GM20431 (cell line): ENCODE measurements around the gene NBAS.
"Not testable (repeated sequence)": the region's sequence is repeated elsewhere in the genome, so short reads cannot be mapped to it uniquely, and the experiment has no call there.

Experiments
- in situ Hi-C: fragments of 300-500 bp; cut with MseI, MboI; formaldehyde crosslinking; loops from one replicate; pipeline ENCODE4 v1.15.0; 2020; ENCODE audit warnings: low sequenced_read_pairs; ENCODE audit not compliant: unreplicated experiment

The NBAS gene

DNA sequence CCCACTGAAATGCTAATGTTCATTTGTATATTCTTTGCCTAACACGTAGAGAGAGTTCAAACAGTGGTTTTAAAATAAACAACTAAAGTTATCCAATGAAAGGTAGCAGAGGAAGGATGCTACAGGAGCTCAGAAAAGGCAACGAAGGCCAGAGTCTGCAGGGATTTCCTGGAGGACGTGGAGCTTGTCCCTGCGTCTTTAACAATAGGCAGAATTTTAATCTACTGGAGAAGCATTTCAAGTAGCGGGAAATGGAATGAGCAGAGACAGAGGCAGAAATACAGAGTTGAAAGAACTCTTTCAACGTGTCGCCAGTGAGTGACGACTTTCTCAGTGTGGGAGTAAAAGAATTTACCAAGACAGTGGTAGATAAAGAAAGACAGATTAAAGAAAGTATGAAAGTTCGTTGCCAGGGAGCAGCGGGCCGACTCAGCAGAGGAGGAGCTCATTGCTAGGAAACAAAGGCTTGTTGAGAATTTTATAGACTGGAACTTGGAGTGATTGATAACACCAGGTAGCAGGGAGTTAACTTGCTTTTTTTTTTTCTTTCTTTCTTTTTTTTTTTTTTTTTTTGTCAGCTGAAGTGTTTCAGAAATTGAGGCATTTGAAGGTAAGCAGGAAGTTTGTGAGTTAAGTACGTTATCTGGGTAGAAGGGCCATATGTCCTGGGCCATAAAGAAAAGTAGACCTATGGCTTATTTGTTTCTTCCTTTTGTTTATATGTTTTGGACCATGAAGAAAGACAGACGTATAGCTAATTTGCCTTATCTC, 625 bp upstream of the NBAS start:
- in situ Hi-C loops: no loop called here

- in situ Hi-C loops: no loop called here
These were observed 770 bp downstream of the NBAS start for GRCh38 chr2:15560140-15560987.

DNA sequence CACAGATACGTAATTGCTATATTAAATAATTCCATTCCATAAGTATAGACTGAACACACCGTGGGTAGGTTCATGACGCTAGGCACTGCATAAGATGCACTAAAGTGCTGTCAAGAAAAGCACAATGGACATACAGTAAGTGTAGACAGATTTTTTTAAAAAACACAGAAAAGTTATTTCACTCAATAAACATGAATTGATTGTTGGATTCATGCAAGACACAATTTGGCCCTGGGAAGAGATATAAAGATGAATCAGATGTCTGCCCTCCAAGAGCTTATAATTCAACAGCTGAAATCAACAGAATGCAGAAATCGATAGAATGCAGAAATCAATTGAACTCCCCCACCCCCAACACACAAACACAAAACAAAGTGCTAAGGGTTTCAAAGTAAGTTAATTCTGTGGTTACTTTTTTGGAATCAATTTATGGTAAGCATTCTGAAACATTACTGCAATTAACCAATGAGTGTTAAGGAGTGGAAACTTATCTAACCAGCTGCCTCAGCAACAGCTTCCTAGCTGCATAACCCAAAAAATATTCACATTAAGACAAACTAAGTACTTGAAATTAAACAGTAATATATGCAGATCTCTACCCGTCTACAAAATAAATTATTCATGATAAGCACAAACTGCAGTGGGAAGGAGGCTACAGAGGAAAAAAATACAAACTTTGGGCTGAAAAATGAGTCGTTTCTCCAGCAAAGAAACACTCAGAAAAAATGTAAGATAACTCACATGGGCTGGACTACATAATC, 1.6 kb downstream of the NBAS start:
- in situ Hi-C loops: no loop called here

DNA sequence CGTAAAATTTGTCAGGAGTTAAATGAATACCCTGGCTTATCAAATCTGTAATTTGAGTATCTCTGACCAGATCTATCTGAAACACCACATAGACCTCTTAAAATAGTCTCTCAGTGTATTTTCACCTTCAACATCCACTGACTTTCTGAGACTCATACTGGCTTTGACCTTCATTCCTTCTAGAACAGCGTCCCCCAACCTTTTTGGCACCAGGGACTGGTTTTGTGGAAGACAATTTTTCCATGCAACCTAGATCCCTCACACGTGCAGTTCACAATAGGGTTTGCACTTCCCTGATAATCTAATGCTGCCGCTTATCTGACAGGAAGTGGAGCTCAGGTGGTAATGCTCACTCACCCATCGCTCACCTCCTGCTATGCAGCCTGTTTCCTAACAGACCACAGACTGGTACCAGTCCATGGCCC, 3.2 kb downstream of the NBAS start:
- in situ Hi-C loops: no loop called here

DNA sequence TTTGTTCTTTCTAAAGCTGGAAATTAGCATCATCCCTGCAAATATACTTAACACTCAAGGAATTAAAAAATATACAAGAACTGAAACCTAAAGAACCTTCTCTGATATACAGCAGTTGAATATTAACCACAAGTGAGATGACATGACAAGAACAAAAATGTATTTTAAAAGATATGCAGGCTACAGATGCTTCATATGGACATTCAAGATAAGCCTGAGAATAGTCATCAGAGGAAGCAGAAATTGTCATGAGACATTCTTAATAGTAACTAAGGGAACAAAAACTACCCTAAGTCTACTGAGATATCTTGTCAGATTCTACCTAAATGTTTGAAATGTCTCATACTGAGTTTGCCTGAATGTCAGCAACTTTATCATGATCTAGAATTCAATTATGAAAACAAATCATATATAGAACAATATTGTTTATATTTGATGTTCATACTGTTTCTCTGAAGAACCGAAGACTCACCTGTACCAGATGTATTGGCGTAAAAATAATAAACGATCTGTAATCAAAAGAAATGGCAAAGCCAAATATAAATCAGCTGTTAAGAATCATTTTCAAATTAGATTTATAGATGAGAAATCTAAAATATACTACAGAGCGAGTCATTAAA, 4.7 kb downstream of the NBAS start:
- in situ Hi-C loops: no loop called here

DNA sequence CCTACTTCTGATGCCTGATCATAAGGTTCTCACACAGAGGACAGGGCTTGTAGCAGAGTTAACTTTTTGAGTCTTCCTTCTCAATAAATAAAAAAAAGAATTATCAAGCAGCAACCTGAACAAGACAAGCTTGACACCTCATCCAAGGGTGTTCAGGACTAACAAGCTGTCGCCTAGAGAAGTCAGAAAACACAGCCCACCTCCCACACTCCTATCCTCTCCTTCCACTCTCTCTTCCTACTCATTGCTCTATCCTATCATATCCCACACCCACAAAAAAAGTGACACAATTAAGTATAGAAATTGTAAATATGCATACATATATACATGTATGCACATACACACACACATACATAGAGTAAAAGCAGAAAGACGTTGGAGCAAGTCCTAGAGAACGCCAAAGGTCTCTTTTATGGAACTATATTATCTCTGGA, 5.4 kb downstream of the NBAS start:
- in situ Hi-C loops: no loop called here

GRCh38 chr2:15554525-15555218, 6.5 kb downstream of the NBAS start:
- in situ Hi-C loops: no loop called here

DNA sequence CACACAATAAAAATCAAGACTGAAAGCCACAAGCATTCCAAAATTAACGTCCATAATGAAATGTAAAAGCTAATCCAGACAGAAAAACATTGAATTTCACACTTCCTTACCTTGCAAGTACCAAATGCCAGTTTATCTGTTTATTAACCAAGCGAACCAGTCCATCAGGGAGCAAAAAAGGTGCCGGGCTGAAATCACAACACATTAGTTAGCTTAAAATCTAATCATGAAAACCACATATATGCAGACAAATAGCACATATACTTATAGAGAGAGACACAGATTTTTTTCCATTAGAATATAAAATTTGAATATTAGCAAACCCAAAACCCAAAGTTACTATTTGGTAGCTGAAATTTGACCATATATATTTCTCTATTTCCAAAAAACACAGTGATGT, 7.2 kb downstream of the NBAS start:
- in situ Hi-C loops: no loop called here

GRCh38 chr2:15553519-15553918, 7.6 kb downstream of the NBAS start:
- in situ Hi-C loops: no loop called here

GRCh38 chr2:15548974-15549373, 12.2 kb downstream of the NBAS start:
- in situ Hi-C loops: no loop called here

GRCh38 chr2:15547115-15547876, 13.8 kb downstream of the NBAS start:
- in situ Hi-C loops: no loop called here

DNA sequence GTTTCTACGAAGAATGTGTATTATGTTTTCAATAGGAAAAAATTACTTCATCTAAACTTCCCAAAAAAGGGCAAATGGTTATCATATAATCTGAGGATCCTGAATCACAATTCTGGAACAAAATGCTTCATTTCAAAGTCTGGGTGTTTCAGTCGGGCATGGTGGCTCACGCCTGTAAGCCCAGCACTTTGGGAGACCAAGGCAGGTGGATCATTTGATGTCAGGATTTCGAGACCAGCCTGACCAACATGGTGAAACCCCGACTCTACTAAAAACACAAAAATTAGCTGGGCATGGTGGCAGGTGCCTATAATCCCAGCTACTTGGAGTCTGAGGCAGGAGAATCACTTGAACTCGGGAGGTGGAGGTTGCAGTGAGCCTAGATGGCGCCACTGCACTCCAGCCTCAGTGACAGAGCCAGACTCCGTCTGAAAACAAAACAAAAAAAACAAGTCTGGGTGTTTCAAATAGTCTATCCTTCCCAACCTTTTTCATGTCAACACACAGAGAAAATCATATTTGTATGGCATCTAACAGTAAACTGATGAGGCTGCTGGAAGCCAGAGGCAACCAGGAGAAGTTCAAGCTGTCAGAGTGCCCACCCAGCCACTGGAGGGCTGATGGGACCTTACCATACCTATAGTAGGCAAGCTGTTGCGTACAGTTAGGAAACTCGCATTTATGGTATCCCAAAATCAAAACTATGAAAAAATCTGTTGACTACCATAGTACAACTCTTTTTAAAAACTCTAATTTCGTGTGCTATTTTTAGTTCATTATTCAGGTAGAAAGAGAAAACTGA, 14.6 kb downstream of the NBAS start:
- in situ Hi-C loops: no loop called here

- in situ Hi-C loops: no loop called here
These were observed 16.9 kb downstream of the NBAS start for GRCh38 chr2:15544227-15544626.

DNA sequence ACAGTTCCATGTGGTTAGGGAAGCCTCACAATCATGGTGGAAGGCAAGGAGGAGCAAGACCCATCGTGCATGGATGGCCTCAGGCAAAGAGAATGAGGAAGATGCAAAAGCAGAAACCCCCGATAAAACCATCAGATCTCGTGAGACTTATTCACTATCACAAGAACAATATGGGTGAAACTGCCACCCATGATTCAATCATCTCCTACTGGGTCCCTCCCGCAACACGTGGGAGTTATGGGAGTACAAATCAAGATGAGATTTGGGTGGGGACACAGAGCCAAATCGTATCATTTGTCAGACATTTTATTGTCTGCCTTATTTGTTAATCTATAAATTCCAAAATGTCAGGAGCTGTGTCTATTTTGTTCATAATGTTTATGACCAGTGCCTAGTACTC, 17.6 kb downstream of the NBAS start:
- in situ Hi-C loops: no loop called here

- in situ Hi-C loops: no loop called here
These were observed 18.1 kb downstream of the NBAS start for GRCh38 chr2:15543053-15543452.

DNA sequence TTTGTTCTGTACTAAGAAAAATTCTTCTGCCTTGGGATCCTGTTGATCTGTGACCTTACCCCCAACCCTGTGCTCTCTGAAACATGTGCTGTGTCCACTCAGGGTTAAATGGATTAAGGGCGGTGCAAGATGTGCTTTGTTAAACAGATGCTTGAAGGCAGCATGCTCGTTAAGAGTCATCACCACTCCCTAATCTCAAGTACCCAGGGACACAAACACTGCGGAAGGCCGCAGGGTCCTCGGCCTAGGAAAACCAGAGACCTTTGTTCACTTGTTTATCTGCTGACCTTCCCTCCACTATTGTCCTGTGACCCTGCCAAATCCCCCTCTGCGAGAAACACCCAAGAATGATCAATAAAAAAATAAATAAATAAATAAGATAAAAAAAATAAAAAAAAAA, 18.9 kb downstream of the NBAS start:
- in situ Hi-C loops: not testable (repeated sequence)

DNA sequence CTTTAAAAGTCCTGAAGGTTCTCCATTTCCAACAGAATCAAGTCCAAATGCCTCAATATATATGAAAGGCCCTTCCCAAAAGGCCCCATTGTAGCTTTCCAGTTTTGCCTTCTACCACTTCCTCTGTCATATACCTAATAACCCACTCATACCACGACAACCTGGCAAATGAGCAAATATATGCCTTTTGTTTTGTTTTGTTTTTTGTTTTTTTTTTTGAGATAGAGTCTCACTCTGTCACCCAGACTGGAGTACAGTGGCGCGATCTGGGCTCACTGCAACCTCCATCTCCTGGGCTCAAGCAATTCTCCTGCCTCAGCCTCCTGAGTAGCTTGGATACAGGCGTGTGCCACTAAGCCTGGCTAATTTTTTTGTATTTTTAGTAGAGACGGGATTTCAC, 20.6 kb downstream of the NBAS start:
- in situ Hi-C loops: not testable (repeated sequence)

DNA sequence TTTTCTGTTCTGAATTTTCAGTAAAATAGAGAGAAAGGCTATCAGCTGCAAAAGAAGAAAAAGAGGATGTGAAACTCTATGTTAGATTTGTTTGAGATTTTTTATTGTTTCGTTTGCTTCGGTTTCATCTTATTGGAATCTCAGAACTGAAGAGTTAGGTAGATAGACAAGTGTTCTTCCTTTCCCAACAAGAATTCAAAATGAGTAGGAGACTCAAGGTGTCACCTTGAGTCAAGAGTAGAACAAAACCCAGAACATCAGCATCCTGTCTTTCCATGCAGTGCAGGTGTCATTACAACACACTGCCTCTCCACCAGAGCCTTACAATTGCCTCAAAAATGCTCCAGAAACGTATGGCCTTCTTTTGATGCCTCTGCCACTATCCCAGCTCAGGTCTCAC, 21.1 kb downstream of the NBAS start:
- in situ Hi-C loops: no loop called here
